IPS DF 4.7 (cell line): ENCODE results near the gene EFCAB14.
"Not testable (repeated sequence)": the region's sequence is repeated elsewhere in the genome, so short reads cannot be mapped to it uniquely, and the experiment has no call there.

ENCODE experiments used
- DNase-seq: peaks from one replicate; pipeline ENCODE4 v3.0.0-alpha.2; 2013; ENCODE audit warnings: low spot score; ENCODE audit errors: extremely low read depth

EFCAB14 gene, protein sequence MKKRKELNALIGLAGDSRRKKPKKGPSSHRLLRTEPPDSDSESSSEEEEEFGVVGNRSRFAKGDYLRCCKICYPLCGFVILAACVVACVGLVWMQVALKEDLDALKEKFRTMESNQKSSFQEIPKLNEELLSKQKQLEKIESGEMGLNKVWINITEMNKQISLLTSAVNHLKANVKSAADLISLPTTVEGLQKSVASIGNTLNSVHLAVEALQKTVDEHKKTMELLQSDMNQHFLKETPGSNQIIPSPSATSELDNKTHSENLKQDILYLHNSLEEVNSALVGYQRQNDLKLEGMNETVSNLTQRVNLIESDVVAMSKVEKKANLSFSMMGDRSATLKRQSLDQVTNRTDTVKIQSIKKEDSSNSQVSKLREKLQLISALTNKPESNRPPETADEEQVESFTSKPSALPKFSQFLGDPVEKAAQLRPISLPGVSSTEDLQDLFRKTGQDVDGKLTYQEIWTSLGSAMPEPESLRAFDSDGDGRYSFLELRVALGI

DNA sequence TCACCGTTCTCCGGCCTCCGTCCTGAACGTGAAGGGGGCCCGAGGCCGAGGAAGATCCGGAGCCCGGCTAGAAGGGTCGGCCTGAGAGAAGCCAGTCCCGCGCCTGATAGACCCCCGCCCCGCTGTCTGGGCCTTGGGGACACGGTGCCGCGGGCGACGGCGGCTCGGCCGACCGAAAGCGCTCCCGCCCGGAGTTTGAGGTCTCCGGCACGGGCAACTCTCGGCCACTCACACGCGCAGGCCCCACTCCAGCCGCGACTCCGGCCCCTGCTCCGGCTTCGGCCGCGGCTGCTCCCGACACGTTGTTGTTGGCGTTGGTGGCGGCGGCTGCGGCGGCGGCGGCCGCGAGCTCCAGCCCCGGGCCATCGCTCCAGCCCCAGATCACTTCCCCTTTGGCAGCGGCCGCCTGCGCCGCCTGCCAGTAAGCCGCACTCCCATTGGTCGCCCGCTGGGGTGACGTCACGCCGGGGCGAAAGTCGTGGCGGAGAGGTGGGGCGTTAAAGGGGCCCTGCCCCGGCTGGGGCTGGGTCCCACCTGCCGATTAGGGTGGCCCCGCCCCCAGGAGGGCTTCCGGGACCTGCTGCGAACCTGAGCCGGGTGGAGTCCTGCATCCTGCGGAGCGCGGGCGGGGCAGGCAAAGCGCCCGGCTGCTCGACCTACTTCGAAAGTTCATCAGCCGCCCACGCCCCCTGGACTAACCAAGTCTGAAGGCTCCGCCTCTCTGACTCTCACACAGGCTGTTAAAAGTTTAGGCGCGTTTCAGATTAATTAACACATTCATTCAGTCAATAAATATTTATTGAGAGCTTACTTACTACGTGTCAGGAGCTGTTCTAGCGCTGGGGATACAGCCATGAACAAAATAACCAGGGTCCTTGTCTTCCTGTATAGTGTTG lies at the start of gene EFCAB14:
TSS of gene EFCAB14 (minus strand) at position 388 of the 896 bp plus-strand sequence. CDS start 1,027 bp downstream, outside the sequence.
- peak; percentile 76 for DNase-seq

DNA sequence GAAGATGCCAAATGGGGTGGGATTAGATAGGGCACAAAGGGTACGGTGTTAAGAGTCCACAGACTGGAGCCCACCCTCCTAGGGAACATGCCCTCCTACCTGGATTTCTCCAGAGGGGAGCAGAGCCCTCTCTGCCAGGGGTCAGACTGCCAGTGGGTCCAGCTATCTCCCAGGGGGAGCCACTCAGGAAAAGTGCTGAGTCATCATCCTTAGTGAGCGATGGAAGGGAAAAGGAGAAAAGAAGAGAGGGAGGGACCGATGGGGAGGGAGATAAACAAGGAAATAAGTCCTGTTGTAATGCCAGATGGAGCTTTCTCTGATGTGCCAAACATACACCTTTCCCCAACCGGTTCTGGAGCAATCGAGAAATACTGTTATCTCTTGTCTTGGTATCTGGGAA lies 49.5 kb upstream of the EFCAB14 start:
- no peak for DNase-seq

DNA sequence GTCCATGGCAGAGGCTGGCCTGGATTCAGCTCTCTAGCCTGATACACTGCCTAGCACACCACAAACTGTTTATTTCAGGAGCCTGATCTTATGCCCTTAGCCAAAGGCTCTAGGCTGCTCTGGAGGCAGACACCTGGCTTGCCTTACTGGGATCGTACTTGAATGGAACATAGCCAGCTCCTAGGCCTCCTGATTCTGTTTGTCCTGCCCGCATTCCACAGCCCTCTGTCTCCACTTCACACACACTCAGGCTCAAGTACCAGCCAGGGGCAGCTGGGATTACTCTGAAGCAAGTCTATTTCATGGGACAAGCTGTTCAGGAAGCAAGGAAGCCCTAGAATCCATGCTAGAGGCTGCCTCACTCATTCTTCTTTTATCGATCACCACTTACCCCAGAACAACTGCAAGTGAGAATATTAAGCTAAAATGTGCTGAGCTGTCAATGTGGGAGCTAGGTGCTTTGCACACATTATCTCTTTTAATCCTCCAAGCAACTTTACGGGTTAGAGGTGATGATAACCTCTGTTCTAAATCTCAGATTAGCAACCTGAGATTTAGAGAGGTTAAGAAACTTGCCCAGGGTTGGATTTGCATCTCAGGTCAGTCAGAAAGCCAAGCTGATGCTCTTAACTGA lies 48.9 kb upstream of the EFCAB14 start:
- no peak for DNase-seq

DNA sequence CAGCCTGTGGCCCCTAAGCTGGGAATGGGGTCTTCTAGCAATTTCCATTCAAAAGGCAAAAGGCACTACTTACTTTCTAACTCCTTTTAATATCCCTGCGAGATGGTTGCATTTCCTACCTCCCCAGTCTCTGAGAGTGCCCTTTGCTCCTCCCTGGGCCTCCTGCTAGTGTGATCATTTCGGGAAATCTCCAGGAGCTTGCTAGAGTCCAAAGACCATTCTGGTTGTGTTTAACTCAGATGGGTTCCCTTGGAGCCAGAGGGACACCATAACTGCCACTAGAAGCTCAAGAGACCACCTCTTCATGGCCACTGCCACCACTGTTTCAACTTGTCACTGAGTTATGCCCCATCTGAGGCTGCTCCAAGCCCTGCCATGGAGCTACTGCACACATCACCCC lies 45.5 kb upstream of the EFCAB14 start:
- no peak for DNase-seq

DNA sequence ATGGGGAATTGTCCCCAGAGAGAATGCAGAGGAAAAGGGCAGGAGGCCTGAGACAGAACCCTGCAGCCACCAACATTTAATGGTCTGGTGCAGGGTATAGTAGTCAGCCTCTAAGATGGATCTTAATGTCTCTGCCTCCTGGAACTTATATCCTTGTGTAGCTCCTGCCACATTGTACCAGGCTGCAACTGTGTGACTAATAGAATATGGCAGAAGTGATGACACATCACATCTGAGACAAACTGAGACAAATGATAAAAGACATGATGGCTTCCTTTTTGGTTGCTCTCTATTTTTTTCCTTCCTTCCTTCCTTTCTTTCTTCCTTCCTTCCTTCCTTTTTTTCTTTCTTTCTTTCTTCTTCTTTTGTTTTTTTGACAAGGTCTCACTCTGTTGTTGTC lies 42.8 kb upstream of the EFCAB14 start:
- no peak for DNase-seq

DNA sequence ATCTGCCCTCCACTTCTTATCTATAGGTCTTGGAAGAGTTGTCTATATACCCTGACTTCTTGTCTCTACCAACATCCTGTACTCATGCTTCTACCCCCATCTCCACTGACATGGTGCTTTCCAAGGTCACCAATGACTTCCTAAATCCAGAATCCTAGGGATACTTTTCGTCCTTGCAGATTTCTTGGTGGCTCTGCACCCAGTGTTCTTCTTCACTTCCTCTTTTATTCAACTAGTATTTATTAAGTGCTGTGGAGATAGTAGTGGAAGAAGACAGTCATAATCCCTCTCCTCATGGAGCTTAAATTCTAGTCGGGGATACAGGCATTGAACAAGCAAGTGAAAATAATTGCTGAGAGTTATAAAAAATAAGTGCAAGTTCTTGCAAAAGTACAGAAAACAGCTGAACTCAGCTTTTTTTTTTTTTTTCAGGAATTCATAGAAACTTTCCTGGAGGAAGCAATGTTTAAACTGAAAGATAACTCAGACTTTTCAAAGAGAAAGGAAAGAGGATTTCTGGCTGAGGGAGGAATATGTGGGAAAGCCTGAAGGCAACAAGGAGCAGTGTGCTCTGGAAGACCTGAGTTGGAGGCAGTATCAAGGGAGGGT lies 41.7 kb upstream of the EFCAB14 start:
- DNase-seq, result no peak

DNA sequence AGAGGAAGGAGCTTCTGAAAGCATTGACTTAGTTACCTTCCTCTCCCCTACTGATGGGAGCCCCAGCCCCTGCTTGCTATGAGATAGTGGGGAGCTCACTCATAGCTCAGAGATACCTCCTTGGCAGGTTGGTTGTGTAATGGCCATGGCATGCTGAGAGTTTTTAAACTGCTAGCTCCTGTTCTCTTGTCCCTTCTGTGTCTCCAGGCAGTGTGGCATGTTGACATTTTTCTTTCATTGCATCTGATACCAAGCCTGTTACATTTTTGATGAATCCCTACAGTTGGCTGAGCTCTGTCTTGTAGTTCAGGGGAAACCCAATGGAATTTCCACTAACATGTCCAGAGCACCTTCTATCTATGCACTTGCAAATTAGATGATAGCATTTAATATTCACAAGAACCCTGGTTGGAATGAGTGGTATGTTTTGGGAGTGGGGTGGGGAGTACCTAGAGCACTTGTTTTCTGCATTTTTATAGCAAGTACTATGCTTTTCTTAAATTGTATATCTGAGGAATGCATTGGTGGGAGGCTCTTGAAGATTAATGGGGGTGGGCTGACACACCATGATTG lies 39.1 kb upstream of the EFCAB14 start:
- DNase-seq, result no peak

DNA sequence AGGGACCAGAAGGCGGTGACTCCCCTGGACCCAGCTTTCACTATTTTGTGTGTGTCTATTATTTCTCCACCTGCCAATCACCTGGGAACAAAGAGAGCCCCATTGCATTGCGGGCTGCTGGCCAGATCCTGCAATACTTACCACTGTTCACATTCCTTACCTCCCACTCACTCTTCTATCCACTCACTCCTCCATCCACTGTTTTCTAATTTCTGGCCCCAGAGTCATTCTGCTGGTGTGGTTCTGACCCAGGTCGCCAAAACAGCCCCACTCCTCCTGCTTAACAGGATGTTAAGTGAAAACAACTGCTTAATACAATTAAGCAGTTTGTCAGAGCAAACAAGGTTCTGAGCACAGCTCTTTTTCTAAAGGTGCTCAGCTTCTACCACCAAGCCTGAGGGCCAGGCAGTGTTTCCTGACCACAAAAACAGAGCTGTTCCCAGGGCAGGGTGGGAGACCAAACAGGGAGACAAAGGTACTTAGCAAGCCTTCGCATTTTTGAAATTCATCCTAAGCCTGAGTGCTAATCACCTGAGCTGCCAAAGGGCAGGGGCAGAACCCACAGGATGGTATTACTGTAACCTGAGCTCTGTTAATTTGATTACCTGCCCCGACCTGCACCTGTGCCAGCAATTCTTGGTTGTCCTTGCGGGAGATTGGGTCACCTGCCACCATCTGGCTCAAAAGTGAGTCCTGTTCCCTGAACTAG lies 38.5 kb upstream of the EFCAB14 start:
- DNase-seq, result no peak

DNA sequence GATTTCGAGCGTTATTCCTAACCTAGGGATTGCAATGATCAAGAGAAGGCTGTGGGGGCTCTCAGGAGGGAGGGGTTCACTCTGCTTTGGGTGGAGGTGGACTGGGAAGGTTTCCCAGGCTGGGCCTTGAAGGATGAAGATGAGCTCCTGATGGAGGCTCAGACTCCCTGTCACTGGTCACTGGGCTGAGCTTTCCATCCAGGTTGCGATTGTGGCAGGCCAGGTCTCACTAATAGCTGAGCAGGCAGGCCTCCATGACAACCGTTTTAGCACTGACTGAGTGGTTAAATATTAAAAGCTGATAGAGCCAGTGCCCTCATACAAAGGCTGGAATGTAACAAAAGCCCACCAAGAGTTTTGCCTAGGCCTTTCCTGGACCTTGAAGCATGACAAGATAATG lies 36.2 kb upstream of the EFCAB14 start:
- DNase-seq, result no peak

DNA sequence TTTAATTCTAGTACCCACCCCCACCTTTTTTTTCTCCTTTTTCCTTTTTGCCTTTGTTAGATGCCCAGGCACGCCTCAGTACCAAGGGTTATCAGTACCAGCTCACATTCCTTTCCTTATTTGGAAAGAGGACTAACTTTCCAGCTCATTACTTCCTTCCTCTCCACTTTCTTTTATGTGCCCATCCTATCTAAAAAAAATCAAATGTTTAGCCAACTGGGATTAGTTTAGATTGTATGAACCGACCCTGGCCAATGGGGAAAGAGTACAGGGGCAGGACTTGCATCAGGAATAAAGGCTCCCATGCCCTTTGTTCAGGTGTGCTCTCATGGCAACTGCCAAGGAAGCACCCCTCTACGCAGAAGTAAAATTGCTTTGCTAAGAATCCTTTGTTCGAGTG lies 35.8 kb upstream of the EFCAB14 start:
- not testable (repeated sequence) for DNase-seq

DNA sequence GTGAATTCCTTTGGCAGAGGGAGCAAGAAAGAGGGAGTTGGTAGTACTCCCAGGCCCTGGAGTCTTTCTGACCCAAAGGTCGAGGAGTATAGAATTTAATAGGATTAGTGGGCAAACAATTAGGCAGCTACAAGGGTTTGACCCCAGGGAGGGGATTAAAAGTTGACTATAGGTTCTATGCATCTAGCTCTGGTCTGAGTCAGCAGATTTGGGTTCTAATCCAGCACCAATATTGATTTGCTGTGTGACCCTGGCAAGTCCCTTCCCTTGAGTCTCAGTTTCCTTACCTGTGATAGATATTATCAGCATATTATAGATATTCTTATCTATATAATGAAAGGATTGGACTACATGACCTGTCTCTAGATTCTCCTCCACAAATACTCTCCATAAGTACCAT lies 35.1 kb upstream of the EFCAB14 start:
- DNase-seq, result no peak

DNA sequence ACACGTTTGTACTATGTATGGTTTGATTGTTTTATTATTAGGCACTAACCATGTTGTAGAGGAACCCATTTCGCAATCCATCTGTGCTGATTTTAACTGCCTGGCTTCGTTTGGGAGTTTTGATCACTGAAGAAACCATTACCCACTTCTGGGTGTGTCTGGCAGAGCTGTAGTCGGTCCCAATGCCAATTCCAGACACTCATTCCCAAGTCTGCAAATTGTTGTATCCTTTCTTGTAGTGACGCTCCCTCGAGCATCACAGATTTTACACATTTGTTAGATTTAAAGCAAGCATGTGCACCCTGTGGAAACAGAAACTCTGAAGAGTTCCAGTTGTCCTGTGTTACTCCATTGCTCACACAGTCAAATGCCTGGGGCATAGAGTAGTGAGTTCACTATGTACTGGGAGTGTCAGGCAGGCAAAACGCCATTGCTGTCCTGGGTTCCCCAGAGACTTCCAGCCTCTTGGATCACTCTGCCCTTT lies 31.0 kb upstream of the EFCAB14 start:
- no peak for DNase-seq

DNA sequence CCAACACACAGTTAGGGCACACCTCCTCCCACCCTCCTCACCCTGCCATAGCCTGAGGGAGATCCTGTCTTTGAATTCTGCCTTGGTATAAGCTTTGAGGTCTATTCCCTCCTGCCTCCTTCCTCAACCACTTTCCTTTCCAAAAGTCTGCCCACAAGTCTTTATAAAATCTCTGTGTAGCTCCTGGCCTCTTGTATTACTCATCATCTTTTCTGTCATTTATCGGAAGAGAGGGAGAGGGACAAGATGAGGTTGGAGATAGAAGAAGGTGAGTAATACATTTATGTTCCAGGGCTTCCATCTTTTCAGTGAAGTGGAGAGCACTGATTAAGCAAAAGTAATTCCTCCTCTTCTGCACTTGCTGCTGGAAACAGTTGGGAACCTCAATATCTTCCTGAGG lies 30.5 kb upstream of the EFCAB14 start:
- no peak for DNase-seq

DNA sequence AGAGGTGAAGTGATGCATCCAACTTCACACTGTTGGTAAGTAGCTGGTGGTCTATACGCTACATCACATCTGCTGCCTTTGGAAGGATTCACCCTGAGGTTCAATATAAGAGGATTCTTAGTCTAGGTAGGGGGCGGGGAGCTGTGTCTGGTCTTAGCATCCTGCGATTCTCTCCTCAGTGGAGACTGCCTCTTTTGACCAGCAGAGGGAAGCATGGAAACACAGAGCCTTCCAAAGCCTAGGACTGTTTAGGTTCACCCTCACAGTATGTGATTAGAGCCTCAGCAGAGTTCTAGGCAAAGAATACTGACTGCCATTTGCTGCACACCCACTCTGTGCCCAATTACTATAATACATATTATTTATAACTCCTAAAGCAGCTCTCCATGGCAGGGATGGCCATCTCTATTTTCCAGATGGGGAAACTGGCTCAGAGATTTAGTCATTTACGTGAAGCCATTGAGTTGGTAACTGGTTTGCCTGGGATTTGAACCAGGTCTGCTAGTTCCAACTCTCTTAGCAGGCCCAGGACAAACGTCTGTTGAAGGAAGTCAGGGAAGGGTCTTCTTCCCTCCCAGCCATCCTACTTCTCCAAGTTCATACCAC lies 28.9 kb upstream of the EFCAB14 start:
- peak; percentile 62 for DNase-seq

DNA sequence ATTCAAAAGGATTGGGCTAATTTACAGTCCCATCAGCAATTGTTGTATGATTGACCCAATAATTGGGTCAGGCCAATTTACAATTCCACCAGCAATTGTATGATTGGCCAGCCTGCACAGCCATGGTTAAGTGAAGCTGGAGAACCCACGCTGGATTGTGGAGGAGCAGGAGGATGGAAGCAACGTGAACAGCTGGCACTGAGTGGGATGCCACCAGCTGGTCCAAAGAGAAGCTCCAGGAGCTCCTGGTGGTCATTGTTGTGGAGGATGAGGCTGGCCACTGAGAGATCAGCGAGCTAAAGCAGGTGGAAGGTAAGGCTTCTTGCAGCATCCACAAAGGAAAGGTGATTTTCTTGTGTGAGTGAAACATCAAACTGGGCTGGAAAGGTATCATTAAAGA lies 23.2 kb upstream of the EFCAB14 start:
- DNase-seq, result no peak

DNA sequence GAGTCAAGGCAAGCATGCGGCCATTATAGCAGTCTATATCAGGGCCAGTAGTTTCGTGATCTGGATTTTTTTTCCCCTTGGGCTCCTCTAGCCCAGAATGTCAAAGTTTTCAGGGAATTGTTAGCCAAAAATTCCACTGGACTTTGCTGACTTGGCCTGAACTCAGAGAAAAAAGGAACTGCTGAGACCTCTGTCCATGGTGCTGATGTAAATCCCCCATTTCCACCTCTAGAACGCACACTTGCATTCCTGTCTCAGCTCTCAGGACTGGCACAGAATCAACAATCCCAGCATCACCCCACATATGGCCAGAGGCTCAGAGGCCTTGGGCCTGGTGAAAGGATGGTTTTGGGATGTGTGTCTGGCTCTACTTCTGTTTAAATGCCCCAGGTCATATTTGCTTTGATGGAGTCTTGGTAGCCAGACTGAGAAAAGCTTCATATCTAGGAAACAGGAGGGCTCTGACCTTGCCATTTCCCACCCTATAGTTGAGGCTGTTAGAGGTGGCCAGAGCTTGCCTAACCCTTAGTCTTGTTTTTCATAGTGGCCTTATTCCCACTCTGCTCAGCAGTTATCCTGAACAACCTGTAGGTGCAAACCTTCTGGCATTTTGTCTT lies 16.9 kb upstream of the EFCAB14 start:
- DNase-seq, result peak; percentile 76

DNA sequence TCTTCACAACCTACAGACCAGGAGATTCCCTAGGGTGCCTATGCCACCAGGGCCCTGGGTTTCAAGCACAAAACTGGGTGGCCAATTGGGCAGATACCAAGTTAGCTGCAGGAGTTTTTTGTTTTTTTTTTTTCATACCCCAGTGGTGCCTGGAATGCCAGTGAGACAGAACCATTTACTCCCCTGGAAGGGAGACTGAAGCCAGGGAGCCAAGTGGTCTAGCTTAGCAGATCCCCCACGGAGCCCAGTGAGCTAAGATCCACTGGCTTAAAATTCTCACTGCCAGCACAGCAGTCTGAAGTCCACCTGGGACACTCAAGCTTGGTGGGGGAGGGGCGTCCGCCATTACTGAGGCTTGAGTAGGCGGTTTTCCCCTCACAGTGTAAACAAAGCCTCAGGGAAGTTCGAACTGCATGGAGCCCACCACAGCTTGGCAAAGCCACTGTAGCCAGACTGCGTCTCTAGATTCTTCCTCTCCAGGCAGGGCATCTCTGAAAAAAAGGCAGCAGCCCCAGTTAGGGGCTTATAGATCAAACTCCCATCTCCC lies 9.5 kb upstream of the EFCAB14 start:
- DNase-seq, result not testable (repeated sequence)

DNA sequence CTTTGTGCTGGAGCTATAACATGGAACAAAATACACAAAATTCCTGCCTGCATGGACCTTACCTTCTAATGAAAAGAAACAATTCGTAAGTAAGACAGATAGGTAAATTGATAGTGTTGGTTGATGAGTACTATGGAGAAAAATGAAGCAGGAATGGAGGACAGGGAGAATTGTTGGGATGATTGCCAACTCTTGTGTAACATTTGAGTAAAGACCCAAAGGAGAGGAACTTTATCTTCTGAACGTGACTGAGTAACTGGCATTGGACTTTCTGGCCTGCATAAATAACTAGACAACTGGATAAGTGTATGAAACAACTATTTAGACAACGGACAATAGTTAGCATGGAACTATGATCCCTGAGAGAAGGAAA lies 6.8 kb upstream of the EFCAB14 start:
- no peak for DNase-seq
